B cell (primary cell): ENCODE results near the gene DAD1. TPM values are rescaled to one million over a fixed set of nuclear protein-coding genes. Genes with fewer than 3 reads are reported as not detected.
A peak's percentile ranks its signal among the peaks of the same experiment; 100 is the strongest.

Experiments used
- ATAC-seq: fragments of 200-7000 bp; cut with Tn5 transposase; one replicate; pipeline ENCODE4 v1.10.0; 2021; ENCODE audit warnings: low read depth, mild to moderate bottlenecking, moderate number of reproducible peaks, moderate library complexity
- CTCF ChIA-PET: fragments of 350-600 bp; sonication (Branson Sonifier 250); formaldehyde crosslinking; loops from one replicate; lab custom pipeline; 2021; ENCODE audit warnings: antibody characterized with exemption, inconsistent platforms; lab: Charles Lee
- POLR2A ChIA-PET: fragments of 350-600 bp; sonication (Branson Sonifier 250); formaldehyde crosslinking; loops from one replicate; lab custom pipeline; 2021; ENCODE audit warnings: antibody characterized with exemption; lab: Charles Lee
- DNase-seq: peaks from one replicate; pipeline ENCODE4 v3.0.0; 2013
- H2AFZ ChIP-seq: 2 replicates; pipeline ENCODE4 v1.6.1; 2012; ENCODE audit warnings: mild to moderate bottlenecking, low read depth, low read length; ENCODE audit not compliant: insufficient read depth, poor library complexity, severe bottlenecking
- H3K27ac ChIP-seq, 2 donors: 1 replicate in 1 of 2; 2 replicates in 1 of 2; pipeline ENCODE4 v1.5.1; 2012 to 2013; ENCODE audit warnings: low read length in 2 of 2, mild to moderate bottlenecking in 2 of 2, moderate library complexity in 1 of 2
- H3K27me3 ChIP-seq, 4 experiments: fragments of 200-600 bp in 1 of 4; sonication (generic) in 1 of 4; replicated peaks in 1 of 4; 1 replicate in 2 of 4; 2 replicates in 2 of 4; pipeline versions ENCODE4 v1.6.1 to v1.7.0; 2013 to 2016; ENCODE audit warnings: low read length in 3 of 4, mild to moderate bottlenecking in 2 of 4, mixed read lengths in 1 of 4, moderate library complexity in 1 of 4; ENCODE audit not compliant: insufficient read depth in 4 of 4, control insufficient read depth in 3 of 4; ENCODE audit errors: control extremely low read depth in 1 of 4
- H3K36me3 ChIP-seq, 2 experiments: replicated peaks in 1 of 2; 1 replicate in 1 of 2; 2 replicates in 1 of 2; pipeline versions ENCODE4 v1.6.1 to v1.7.1; 2013; ENCODE audit warnings: low read length in 1 of 2; ENCODE audit not compliant: insufficient read depth in 2 of 2, control insufficient read depth in 1 of 2; ENCODE audit errors: control extremely low read depth in 1 of 2, extremely low read depth in 1 of 2
- H3K4me1 ChIP-seq, 2 donors: fragments of 200-600 bp in 1 of 2; sonication (generic) in 1 of 2; 1 replicate in 1 of 2; 2 replicates in 1 of 2; pipeline versions ENCODE4 v1.5.1 to v1.6.1; 2013 to 2017; ENCODE audit warnings: low read length in 2 of 2; ENCODE audit not compliant: control insufficient read depth in 2 of 2, insufficient read depth in 2 of 2
- H3K4me2 ChIP-seq: replicated peaks from 2 replicates; pipeline ENCODE3; 2012; ENCODE audit warnings: mild to moderate bottlenecking, low read depth, low read length; ENCODE audit not compliant: poor library complexity, severe bottlenecking
- H3K4me3 ChIP-seq, 5 experiments: fragments of 200-600 bp in 1 of 5; sonication (generic) in 1 of 5; 1 replicate in 3 of 5; 2 replicates in 2 of 5; pipeline versions ENCODE4 v1.5.1 to v1.7.0; 2011 to 2016; ENCODE audit warnings: low read length in 4 of 5, mild to moderate bottlenecking in 4 of 5, low read depth in 2 of 5, control low read depth in 1 of 5, moderate library complexity in 1 of 5; ENCODE audit not compliant: insufficient read depth in 1 of 5; ENCODE audit errors: control extremely low read depth in 1 of 5, extremely low read depth in 1 of 5
- H3K79me2 ChIP-seq: fragments of 200-600 bp; sonication (generic); one replicate; pipeline ENCODE4 v1.6.0; 2016; ENCODE audit warnings: low read length; ENCODE audit not compliant: control insufficient read depth, insufficient read depth
- H3K9ac ChIP-seq: fragments of 200-600 bp; sonication (generic); 2 replicates; pipeline ENCODE4 v1.6.1; 2017; ENCODE audit warnings: mild to moderate bottlenecking, low read length, moderate library complexity
- H3K9me3 ChIP-seq, 3 donors: one replicate each; pipeline versions ENCODE4 v1.6.1 to v1.7.1; 2013; ENCODE audit warnings: low read length in 2 of 3; ENCODE audit not compliant: control insufficient read depth in 2 of 3, insufficient read depth in 1 of 3; ENCODE audit errors: control extremely low read depth in 1 of 3
- H4K20me1 ChIP-seq: 2 replicates; pipeline ENCODE4 v1.6.0; 2012; ENCODE audit warnings: mild to moderate bottlenecking, low read length; ENCODE audit not compliant: insufficient read depth, control insufficient read depth, poor library complexity, severe bottlenecking
- H3K27ac Mint-ChIP-seq: one replicate; pipeline ENCODE4 v1.8.0; 2021; ENCODE audit warnings: mixed read lengths
- H3K27me3 Mint-ChIP-seq: one replicate; pipeline ENCODE4 v1.8.0; 2021; ENCODE audit warnings: mixed read lengths
- H3K4me1 Mint-ChIP-seq: one replicate; pipeline ENCODE4 v1.8.0; 2021; ENCODE audit warnings: mixed read lengths
- H3K4me3 Mint-ChIP-seq: one replicate; pipeline ENCODE4 v1.8.0; 2021; ENCODE audit warnings: mixed read lengths
- H3K9me3 Mint-ChIP-seq: one replicate; pipeline ENCODE4 v1.8.0; 2022; ENCODE audit warnings: mixed read lengths; ENCODE audit not compliant: insufficient read depth
- CTCF ChIP-seq: fragments of 200-600 bp; IDR thresholded peaks from one replicate; pipeline ENCODE4 v1.8.0; 2022; ENCODE audit warnings: antibody characterized with exemption, mild to moderate bottlenecking
- EZH2 ChIP-seq: IDR thresholded peaks from 2 replicates; pipeline ENCODE4 v1.6.1; 2012; ENCODE audit warnings: borderline replicate concordance, low read depth, mild to moderate bottlenecking, moderate library complexity, low read length; ENCODE audit not compliant: insufficient read depth, poor library complexity, severe bottlenecking
- WGBS: methylation state at CpG from one replicate; pipeline ENCODE4 v1.1.5; 2013; ENCODE audit warnings: missing lambda C conversion rate; ENCODE audit not compliant: insufficient coverage; 5-methylcytosine and 5-hydroxymethylcytosine counted together
- intact Hi-C: fragments of 100-400 bp; cut with micrococcal nuclease; formaldehyde crosslinking; loops from one replicate; pipeline ENCODE4 v1.10.0; 2022
- polyA plus RNA-seq: library from polyadenylated mRNA; depleted of rRNA; stranded (reverse); fragments of >200 nt; gene quantifications from 2 replicates; pipeline ENCODE4 v1.2.3, GENCODE V29; 2012
- total RNA-seq, 2 donors: library from RNA; stranded (reverse); fragments of 120-200 nt in 1 of 2; gene quantifications; 1 replicate in 1 of 2; 2 replicates in 1 of 2; pipeline versions ENCODE4 v1.2.3 to v1.2.4, GENCODE V29; 2013 to 2022

The DAD1 gene
- total and polyA plus RNA-seq, 2 donors (not counting 1 experiment from before 2014, with no cell fraction given): 77.4 to 114 TPM

GRCh38 chr14:22547948-22548750, 40.9 kb downstream of the DAD1 start:
- Histone ChIP-seq H3K4me2 (no peak overlapping the region), H3K9me3 (no peaks in the 10 kb centered on the region), H3K27me3 (no peaks in the 10 kb centered on the region), H3K4me3 (no peak overlapping the region), H3K9ac (no peak overlapping the region), H3K4me1 (peaks cover 32 to 42% of the 10 kb centered on the region in 2 donors), H3K79me2 (no peaks in the 10 kb centered on the region), H4K20me1 (no peaks in the 10 kb centered on the region), H3K27ac (no peak overlapping the region), H2AFZ (no peak overlapping the region), H3K36me3 (peaks cover 0 to 2% of the 10 kb centered on the region in 2 experiments)
- 92% methylated on average over 4 of the region's 8 CpGs for WGBS
- TF ChIP-seq EZH2 (no peak), CTCF (no peak)
- ChIA-PET POLR2A (no interaction called here), CTCF (interaction anchor here (0.9 to 2.5 kb wide), 8 partner anchors 8 to 58 kb away, joined by 3 to 14 read pairs (median 3); no protein-coding TSS in a partner anchor)
- Mint-ChIP-seq H3K4me3 (no peak overlapping the region), H3K27ac (peak overlapping the region; percentile 83), H3K4me1 (peaks cover 78% of the 10 kb centered on the region), H3K9me3 (no peaks in the 10 kb centered on the region), H3K27me3 (no peaks in the 10 kb centered on the region)
- ATAC-seq: no peak
- intact Hi-C loops: no loop called here
- no peak for DNase-seq

GRCh38 chr14:22547313-22547947, 41.6 kb downstream of the DAD1 start:
- WGBS: 95% methylated on average over 6 of the region's 9 CpGs
- POLR2A ChIA-PET: interaction anchor here (2.6 kb wide), 1 partner anchor 9 kb away, joined by 8 read pairs; no protein-coding TSS in a partner anchor
- intact Hi-C loops: no loop called here

More at GRCh38 chr14:22547313-22547947, 41.6 kb downstream of the DAD1 start:
- peaks cover 72% of the 10 kb centered on the region for H3K4me1 Mint-ChIP-seq
- Histone ChIP-seq H3K9ac (no peak overlapping the region), H3K27me3 (no peaks in the 10 kb centered on the region), H3K4me1 (peaks cover 32 to 42% of the 10 kb centered on the region in 2 donors), H3K9me3 (no peaks in the 10 kb centered on the region), H3K79me2 (no peaks in the 10 kb centered on the region), H4K20me1 (no peaks in the 10 kb centered on the region), H3K27ac (no peak overlapping the region), H3K4me3 (no peak overlapping the region), H3K4me2 (no peak overlapping the region), H2AFZ (no peak overlapping the region), H3K36me3 (peaks cover 0 to 2% of the 10 kb centered on the region in 2 experiments)
- peak overlapping the region; percentile 83 for H3K27ac Mint-ChIP-seq
- ATAC-seq (no peak), DNase-seq (no peak)
- CTCF ChIA-PET: interaction anchor here (1.0 to 2.5 kb wide), 4 partner anchors 9 to 37 kb away, joined by 3 to 14 read pairs (median 4); no protein-coding TSS in a partner anchor
- TF ChIP-seq CTCF: no peak
- no peak for TF ChIP-seq EZH2
- H3K9me3 Mint-ChIP-seq: no peaks in the 10 kb centered on the region
- H3K27me3 Mint-ChIP-seq: no peaks in the 10 kb centered on the region
- no peak overlapping the region for H3K4me3 Mint-ChIP-seq
